Glomerular visceral epithelial cell (primary cell): ENCODE data around the gene CARMIL1.
"Not testable (repeated sequence)": the region's sequence is repeated elsewhere in the genome, so short reads cannot be mapped to it uniquely, and the experiment has no call there.

Experiments
- DNase-seq: peaks from one replicate; pipeline ENCODE4 v3.0.0-alpha.2; 2016; ENCODE audit errors: extremely low spot score

The CARMIL1 gene

GRCh38 chr6:25369433-25370177, 90.4 kb downstream of the CARMIL1 start:
- DNase-seq = peak; percentile 37

- no peak for DNase-seq
Measured at GRCh38 chr6:25370178-25371036, 91.2 kb downstream of the CARMIL1 start.

DNA sequence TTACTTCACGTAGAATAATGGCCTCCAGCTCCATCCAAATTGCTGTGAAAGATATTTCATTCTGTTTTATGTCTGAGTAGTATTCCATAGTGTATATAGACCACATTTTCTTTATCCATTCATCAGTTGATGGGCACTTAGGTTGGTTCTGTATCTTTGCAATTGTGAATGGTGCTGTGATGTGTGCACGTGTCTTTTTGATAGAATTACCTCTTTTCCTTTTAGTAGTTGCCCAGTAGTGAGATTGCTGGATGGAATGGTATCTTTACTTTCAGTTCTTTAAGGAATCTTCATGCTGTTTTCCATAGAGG, 91.8 kb downstream of the CARMIL1 start:
- DNase-seq = no peak

GRCh38 chr6:25375125-25375524, 96.0 kb downstream of the CARMIL1 start:
- DNase-seq = no peak

DNA sequence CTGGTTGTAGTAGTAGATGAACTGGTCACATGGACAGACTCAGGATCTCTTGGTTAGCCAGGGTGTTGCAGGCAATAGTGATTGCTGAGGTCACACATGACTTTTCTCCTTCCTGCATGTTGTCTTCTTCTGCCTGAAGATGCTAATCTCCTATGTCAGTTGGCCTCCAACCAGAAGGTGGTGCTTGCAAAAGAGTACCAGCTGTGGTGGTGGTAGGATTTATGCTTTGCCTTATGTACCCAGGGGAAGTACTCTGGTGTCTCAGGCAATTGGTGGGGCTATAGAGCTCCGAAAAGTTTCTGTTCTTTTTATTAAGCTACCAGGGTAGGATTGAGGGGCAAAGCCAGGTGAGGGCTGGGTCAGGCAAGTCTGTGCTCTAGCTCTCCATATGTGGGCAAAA, 98.5 kb downstream of the CARMIL1 start:
- DNase-seq = no peak

GRCh38 chr6:25381077-25381476, 101.9 kb downstream of the CARMIL1 start:
- no peak for DNase-seq

DNA sequence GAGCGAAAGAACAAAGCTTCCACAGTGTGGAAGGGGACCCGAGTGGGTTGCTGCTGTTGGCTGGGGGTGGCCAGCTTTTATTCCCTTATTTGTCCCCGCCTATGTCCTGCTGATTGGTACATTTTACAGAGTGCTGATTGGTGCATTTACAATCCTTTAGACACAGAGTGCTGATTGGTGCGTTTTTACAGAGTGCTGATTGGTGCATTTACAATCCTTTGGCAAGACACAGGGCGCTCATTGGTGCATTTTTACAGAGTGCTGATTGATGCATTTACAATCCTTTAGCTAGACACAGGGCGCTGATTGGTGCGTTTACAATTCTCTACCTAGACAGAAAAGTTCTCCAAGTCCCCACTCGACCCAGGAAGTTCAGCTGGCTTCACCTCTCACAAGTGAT, 103.3 kb downstream of the CARMIL1 start:
- DNase-seq = not testable (repeated sequence)

DNA sequence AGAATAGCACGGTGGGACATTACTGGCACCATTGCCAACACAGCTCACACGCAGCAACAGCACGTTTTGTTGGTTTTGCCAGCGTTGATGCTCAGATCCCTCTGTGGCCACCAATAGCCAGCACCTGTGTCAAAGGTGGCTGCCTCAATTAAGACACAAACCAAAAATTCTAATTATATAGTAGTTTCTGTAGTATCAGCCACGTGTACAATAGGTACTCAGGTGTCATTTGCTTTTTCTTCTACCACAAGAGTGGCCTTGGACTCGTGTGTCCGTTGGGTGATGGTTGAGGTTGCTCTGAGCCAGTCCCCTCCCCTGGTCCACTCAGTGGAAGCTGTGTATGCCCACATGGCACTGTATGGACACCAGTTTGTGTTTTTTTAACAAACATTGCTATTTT, 105.1 kb downstream of the CARMIL1 start:
- no peak for DNase-seq

DNA sequence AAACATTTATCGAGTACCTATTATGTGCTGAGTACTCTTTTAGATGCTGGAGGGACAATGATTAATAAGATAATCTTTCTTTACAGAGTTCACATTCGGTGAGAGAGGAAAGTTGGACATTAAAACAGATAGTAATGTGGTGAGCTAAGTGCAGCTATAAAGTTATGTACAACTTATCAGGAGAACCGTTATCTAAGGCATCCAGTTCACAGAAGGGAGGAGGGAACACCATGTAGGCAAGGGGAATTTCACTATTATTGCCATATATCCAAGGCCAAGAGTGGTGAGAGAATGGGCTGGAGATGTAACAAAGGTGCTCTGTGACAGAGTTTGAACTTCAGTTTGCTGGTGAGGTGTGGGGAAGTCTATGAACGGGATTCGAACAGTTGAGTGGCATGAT, 105.8 kb downstream of the CARMIL1 start:
- DNase-seq = no peak

DNA sequence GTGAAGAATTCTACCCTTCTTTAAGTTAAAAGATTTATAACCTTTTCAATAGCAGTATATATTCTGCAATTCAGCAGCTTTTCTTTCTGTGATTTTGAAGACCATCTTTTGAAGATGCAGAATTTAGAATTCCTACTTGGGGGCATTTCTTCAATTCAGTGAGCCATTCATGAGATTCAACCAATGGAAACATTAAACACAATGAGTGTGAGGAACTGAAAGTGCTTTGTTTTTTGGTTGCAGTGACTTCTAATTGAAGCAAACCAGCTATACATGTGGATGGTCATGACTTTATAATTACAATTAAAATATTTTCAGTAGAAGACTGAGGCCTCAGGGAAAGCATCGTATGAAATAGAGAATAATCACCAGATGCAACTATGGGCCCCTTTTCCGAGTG, 108.3 kb downstream of the CARMIL1 start:
- no peak for DNase-seq

DNA sequence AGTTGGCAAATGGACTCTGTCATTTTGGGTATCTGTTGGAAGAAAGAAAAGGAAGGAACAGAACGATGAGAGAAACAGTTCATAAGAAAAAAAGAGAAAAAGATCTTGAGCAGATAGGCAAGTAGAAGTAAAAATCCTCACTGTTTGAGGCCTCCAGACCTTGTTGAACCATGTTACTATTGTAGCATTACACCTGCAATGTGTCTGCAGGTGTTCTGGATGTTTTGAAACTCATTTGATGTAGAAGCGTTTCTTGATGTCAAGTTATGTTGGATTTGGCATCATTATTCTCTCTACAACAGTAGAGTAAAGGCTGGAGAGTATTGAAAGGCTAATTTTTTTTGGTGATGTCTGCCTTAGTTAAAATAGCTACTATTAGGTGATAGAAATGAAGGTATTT, 108.7 kb downstream of the CARMIL1 start:
- DNase-seq = no peak

DNA sequence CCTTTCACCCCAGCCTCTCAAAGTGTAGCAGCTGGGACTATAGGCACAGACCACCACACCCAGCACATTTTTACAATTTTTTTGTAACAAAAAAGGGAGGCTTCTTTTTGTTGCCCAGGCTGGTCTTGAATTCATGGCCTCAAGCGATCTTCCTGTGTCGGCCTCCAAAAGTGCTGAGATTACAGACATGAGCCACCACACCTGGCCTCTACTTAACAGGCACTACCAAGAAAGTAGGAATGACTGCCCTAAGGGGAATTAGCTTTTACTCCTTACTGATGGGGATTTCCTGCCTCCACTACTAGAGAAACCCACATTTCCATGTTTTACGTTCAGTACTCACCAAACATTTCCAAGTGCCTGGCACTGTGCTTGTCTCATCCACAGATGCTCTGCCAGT, 109.6 kb downstream of the CARMIL1 start:
- no peak for DNase-seq

DNA sequence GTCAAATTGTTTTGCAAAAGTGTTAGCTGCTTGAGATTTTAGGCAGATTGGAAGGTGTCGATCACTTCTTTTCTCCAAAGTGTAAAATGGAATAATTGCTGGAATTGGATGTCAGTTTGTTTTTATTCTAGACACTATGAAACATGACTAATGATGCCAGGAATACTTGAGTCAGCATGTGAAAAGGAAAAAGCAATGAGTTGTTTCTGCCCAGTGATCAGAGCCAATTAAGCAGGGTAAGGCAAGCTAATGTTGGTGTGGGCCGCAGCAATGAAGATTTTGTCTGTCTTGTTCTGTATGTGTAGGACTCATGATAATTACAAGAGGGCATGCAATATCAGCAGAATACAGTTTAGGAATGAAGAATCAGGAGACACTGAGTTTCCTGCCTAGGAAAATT, 110.3 kb downstream of the CARMIL1 start:
- DNase-seq = peak; percentile 33

DNA sequence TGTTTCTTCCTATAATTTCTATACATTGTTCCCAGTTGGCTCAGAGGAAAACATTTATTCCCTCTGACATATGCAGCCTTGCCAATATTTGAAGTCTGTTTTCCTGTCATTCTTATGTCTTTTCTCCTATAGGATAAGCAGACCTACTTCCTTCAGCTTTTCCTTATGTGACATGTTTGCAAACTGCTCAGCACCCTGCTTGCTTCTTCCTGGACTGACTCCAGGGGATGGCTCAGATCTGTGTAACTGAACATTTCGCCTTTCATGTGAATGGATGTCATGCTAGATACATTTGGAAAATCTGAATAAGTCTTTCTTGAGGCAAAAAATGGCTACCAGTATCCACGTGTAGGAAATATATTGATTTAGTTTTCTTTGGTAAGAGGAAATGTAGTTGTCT, 113.2 kb downstream of the CARMIL1 start:
- DNase-seq = no peak

- DNase-seq = no peak
Measured at GRCh38 chr6:25395731-25396130, 116.6 kb downstream of the CARMIL1 start.

DNA sequence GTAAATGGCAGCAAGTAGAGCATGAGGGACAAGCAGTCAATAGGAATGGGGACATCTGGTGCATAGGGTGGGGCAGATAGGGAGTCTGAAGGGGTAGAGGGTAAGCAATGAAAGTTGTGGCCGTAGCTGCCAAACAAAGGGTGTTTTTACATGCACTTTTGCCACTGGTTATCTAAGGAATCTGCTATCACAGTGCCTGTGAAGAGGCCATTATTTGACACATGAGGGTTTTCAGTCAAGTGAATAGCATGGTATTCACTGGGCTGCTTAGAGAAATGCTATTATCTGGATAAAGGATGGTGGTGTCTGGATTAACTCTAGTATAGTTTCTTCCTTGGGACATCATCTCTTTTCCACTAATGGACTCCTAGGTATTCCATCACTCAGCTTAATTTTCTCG, 118.2 kb downstream of the CARMIL1 start:
- DNase-seq = no peak

GRCh38 chr6:25399885-25400284, 120.7 kb downstream of the CARMIL1 start:
- DNase-seq = no peak

DNA sequence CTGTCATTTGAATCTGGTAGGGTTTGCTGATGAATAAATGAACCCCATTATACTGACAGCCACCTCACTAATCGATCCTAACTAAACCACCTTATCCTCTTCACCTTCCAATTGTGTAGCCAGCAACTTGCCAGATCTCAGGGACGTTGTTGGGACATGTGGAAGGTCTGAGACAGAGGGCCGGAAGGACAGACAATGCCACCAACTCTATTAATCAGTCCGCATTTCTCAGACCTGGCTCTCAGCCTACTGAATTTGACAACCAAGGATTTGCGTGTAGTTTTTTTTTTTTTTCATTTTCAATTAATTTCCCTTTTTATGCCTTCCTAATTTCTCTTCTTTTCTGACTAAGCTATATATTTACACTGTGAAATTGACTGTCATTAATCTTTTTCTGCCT, 122.5 kb downstream of the CARMIL1 start:
- no peak for DNase-seq

- no peak for DNase-seq
Measured at GRCh38 chr6:25402125-25402524, 123.0 kb downstream of the CARMIL1 start.

DNA sequence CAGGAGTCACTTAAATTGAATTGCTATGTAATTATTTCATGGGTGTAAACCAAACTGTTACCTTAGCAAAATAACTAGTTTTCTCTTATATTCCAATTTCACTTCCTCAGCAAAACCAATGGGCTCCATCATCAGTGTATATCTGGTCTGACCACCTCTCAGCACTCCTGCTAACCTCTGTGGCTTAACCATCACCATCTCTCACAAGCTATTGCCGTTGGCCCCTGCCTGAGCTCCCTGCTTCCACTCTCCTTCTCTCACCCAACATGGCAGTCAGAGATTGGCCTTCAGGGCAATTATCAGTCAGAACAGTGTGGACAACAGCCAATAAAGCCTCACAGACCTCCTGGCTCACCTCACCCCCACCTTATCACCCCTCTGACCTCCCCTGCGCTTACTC, 124.0 kb downstream of the CARMIL1 start:
- DNase-seq = no peak

- DNase-seq = no peak
Measured at GRCh38 chr6:25404091-25404490, 124.9 kb downstream of the CARMIL1 start.

DNA sequence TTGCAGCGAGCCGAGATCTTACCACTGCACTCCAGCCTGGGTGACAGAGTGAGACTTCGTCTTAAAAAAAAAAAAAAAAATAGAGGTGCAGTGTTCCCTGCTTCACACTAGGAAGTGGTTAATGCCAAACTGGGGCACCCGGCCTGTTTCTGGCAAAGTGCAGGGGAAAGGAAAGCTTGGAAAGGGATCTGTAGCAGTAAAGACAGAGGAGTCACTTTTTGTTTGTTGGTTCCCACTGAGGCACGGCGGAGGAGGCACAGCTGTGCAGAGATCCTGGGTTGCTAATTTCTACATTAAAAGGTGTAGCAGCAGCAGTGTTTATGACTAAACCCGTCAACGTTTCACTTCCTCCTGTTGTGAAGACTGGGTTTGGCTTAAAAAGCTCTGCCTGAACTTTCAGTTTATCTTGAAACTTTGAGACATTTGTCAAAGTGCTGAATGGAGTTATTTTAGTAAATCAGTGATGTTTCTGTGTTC, 125.6 kb downstream of the CARMIL1 start:
- peak; percentile 5 for DNase-seq

GRCh38 chr6:25405442-25405841, 126.3 kb downstream of the CARMIL1 start:
- DNase-seq = no peak
